Liver (tissue), 3 donors: ENCODE measurements around the gene PPP2R2B.

ENCODE experiments used
- CTCF ChIP-seq: fragments of 150-350 bp; IDR thresholded peaks from 2 replicates; pipeline ENCODE4 v1.5.1; 2017; ENCODE audit warnings: improper control_type of control experiment, low read depth, low read length; ENCODE audit not compliant: missing input control
- EGR1 ChIP-seq, 2 donors: IDR thresholded peaks; 2 replicates each; pipeline ENCODE4 v1.6.1; 2016 to 2018; ENCODE audit warnings: antibody characterized with exemption in 2 of 2, low read depth in 2 of 2
- FOXA1 ChIP-seq: IDR thresholded peaks from 2 replicates; pipeline ENCODE4 v1.6.1; 2016; ENCODE audit warnings: antibody characterized with exemption
- GABPA ChIP-seq, 2 donors: IDR thresholded peaks in 1 of 2; conservative IDR thresholded peaks in 1 of 2; 2 replicates each; pipeline ENCODE4 v1.6.1; 2016; ENCODE audit warnings: antibody characterized with exemption in 2 of 2, mild to moderate bottlenecking in 1 of 2, moderate library complexity in 1 of 2
- HNF4A ChIP-seq, 2 donors: conservative IDR thresholded peaks; 2 replicates each; pipeline ENCODE4 v1.6.1; 2016; ENCODE audit warnings: antibody characterized with exemption in 2 of 2, mild to moderate bottlenecking in 2 of 2
- JUND ChIP-seq, 2 donors: IDR thresholded peaks; 2 replicates each; pipeline ENCODE4 v1.6.1; 2016; ENCODE audit warnings: antibody characterized with exemption in 2 of 2
- RAD21 ChIP-seq, 2 donors: IDR thresholded peaks; 2 replicates each; pipeline ENCODE4 v1.6.1; 2016; ENCODE audit warnings: antibody characterized with exemption in 2 of 2, mild to moderate bottlenecking in 2 of 2
- RXRA ChIP-seq, 2 donors: IDR thresholded peaks; 2 replicates each; pipeline ENCODE4 v1.6.1; 2017 to 2018; ENCODE audit warnings: antibody characterized with exemption in 2 of 2, mild to moderate bottlenecking in 1 of 2
- SP1 ChIP-seq: IDR thresholded peaks from 2 replicates; pipeline ENCODE4 v1.6.1; 2018; ENCODE audit warnings: antibody characterized with exemption, mild to moderate bottlenecking
- TAF1 ChIP-seq: conservative IDR thresholded peaks from 2 replicates; pipeline ENCODE4 v1.6.1; 2016; ENCODE audit warnings: antibody characterized with exemption, mild to moderate bottlenecking
- YY1 ChIP-seq: IDR thresholded peaks from 2 replicates; pipeline ENCODE4 v1.6.1; 2016; ENCODE audit warnings: antibody characterized with exemption, mild to moderate bottlenecking
- TF ChIP-seq, protein P1 (sequence below): IDR thresholded peaks from 2 replicates; pipeline ENCODE4 v1.6.1; 2016; ENCODE audit warnings: antibody characterized with exemption
- TF ChIP-seq, protein P2 (sequence below): IDR thresholded peaks from 2 replicates; pipeline ENCODE4 v1.6.1; 2016; ENCODE audit warnings: antibody characterized with exemption
- TF ChIP-seq, protein P3 (sequence below): IDR thresholded peaks from 2 replicates; pipeline ENCODE4 v1.6.1; 2016; ENCODE audit warnings: antibody characterized with exemption, mild to moderate bottlenecking
- donor health status: healthy.
- donor health status: healthy.

DNA sequence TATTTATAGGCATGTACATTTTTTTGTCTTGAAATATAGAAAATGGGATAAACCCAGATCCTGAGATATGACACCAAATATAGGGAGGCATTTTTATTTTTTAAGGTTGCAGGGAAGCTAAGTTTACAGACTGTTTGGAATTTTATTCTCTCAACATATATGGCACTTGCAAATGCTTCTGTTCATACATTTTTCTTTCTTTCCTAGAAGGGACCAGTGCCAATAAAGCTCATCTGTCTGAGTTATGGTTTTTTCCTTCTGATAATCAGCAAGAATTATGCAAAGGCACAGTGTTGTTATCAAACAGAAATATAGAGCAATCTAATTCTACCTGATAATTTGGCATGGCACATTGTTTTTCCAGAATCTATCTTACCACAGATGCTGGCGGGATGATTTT is 205.7 kb downstream of the PPP2R2B start:
- TF ChIP-seq CTCF (no peak), FOXA1 (no peak), YY1 (no peak), JUND (IDR thresholded peaks at IDR 0.05) (no peak), RAD21 (IDR thresholded peaks at IDR 0.05) (no peak), TAF1 (no peak), GABPA (IDR thresholded peaks at IDR 0.05 in 1 of 2, conservative IDR thresholded peaks at IDR 0.05 in 1 of 2) (no peak), EGR1 (IDR thresholded peaks at IDR 0.05; ENCODE audit: low read depth in 2 of 2) (no peak), RXRA (IDR thresholded peaks at IDR 0.05) (no peak), HNF4A (conservative IDR thresholded peaks at IDR 0.05) (no peak), SP1 (no peak)
- TF ChIP-seq, protein P1, sequence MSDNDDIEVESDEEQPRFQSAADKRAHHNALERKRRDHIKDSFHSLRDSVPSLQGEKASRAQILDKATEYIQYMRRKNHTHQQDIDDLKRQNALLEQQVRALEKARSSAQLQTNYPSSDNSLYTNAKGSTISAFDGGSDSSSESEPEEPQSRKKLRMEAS: no peak
- TF ChIP-seq, protein P2, sequence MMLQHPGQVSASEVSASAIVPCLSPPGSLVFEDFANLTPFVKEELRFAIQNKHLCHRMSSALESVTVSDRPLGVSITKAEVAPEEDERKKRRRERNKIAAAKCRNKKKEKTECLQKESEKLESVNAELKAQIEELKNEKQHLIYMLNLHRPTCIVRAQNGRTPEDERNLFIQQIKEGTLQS: no peak
- TF ChIP-seq, protein P3, sequence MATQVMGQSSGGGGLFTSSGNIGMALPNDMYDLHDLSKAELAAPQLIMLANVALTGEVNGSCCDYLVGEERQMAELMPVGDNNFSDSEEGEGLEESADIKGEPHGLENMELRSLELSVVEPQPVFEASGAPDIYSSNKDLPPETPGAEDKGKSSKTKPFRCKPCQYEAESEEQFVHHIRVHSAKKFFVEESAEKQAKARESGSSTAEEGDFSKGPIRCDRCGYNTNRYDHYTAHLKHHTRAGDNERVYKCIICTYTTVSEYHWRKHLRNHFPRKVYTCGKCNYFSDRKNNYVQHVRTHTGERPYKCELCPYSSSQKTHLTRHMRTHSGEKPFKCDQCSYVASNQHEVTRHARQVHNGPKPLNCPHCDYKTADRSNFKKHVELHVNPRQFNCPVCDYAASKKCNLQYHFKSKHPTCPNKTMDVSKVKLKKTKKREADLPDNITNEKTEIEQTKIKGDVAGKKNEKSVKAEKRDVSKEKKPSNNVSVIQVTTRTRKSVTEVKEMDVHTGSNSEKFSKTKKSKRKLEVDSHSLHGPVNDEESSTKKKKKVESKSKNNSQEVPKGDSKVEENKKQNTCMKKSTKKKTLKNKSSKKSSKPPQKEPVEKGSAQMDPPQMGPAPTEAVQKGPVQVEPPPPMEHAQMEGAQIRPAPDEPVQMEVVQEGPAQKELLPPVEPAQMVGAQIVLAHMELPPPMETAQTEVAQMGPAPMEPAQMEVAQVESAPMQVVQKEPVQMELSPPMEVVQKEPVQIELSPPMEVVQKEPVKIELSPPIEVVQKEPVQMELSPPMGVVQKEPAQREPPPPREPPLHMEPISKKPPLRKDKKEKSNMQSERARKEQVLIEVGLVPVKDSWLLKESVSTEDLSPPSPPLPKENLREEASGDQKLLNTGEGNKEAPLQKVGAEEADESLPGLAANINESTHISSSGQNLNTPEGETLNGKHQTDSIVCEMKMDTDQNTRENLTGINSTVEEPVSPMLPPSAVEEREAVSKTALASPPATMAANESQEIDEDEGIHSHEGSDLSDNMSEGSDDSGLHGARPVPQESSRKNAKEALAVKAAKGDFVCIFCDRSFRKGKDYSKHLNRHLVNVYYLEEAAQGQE: no peak
